Measurements from ENCODE around the gene PLCB2.

The PLCB2 gene

DNA sequence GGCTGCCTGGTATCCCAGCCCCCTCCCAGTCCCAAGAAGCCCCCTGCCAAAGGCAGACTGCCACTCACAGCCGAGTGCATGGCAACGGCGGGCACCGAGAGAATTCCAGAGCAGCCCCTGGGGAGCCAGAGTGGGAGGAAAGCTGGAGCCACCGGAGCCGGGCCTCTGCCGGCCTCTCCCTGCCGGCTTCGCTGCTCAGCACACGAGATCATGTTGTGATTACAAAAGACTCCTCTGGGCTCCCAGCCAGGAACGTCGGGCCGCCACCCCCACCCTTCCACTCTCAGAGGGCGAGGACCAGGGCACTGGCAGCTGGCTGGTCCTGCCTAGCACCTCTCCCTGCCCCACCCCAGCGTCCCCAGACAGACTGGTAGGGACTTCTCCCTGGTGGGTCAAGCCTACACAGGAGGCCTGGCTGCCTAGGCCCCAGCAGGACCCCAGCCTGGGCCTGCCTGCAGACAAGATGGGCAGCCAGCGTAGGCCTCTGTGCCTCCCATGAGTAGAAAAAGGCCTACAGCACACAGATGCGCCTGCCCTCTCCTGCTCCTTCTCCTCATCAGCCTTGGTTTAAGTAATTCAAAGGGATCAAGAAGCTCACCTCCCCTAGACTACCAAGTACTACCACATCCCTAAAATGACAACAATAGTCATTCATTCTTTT lies 33.1 kb upstream of the PLCB2 start, which contains the start of gene CCDC9B:
Gene CCDC9B, minus strand, starts transcription at position 200 of the 661 bp plus-strand sequence. Its CDS starts 120 bp downstream, at position 80.
- no peak for DNase-seq

GRCh38 chr15:40340038-40340739 lies 32.5 kb upstream of the PLCB2 start:
- no peak for DNase-seq

GRCh38 chr15:40339621-40339945 lies 31.8 kb upstream of the PLCB2 start:
- DNase-seq: no peak

GRCh38 chr15:40338921-40339620 lies 31.3 kb upstream of the PLCB2 start:
- no peak for DNase-seq

- peak; percentile 70 to 79 for DNase-seq
Measured at GRCh38 chr15:40338041-40338657, 30.4 kb upstream of the PLCB2 start.

DNA sequence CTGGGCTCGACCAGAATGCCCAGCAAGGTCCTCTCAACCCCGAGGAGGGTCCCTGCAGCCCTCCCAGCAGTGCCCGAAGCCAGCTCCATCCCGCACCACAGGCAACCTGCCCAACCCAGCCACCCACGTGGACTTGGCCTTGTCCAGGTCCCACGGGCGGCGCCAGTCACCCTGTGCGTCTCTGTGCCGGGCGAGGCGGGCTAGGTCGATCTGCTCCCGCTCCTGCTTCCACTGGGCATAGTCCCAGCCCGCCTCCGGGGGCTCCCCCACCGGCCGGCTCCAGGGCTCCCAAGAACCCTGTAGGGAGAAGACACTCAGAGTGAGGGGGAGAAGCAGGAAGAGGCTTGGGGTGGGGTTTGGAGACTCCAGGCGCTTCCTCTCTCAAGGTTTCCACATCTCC lies 29.9 kb upstream of the PLCB2 start:
- DNase-seq: no peak

GRCh38 chr15:40336744-40337122 lies 29.0 kb upstream of the PLCB2 start:
- no peak for DNase-seq

GRCh38 chr15:40335938-40336743 lies 28.4 kb upstream of the PLCB2 start:
- no peak for DNase-seq

DNA sequence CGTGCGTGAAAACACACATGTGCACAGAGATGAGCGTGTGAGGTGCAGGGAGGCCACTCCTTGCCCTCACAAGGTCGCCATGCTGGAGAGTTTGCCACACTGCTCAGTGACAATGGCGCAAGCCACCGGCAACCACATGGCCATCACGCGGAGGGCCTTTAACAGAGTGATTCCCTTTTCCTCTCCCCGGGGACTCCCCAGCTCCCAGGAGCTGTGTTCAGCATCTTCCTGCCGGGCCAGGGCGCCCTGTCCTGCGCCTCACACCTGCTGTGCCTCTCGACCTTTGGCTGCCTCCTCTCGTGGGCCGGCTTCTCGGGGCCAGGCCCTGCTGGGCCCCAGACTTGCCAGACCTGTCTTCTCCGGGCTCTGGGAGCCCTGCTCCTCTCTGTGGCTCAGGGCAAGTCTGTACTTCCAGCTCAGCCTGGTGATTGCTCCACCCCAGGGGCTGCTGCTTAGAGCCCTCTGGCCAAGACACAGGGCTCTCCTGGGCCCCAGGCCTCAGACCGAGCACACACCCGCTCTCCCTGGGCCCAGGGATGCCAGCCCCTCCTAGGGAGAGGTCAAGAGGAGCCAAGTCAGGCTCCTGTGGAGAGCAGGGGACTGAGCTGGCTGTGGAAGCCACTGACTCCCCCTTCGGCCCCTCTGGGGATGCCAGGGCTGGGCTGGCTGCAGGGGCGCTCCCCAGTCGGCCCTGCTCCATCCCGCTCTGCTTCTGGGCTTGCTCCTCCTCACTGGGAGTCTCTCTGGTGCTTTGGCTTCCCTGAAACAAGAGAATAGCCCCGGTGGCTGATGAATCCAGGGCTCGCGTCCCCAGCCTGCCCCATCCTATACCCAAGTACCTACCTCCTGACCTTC lies 27.4 kb upstream of the PLCB2 start:
- no peak for DNase-seq

DNA sequence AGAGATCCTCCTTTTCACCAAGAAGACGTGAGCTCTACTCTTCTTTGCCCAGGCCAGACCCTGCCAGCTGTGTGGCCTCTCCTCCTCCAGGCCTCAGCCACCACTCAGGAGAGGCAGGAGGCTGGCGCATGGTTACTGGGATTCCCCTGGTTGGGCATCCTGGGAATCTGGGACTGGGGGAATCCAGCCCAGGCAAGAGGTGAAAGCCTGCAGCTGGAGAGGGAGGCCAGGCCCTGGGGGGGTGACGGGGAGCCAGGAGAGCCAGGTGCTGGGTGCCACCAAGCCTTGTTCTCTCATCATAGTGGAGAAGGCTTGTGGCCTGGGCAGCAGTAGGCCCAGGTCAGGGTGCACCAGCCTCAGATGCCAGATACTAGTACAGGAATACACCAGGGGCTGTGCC lies 26.8 kb upstream of the PLCB2 start:
- DNase-seq: no peak

DNA sequence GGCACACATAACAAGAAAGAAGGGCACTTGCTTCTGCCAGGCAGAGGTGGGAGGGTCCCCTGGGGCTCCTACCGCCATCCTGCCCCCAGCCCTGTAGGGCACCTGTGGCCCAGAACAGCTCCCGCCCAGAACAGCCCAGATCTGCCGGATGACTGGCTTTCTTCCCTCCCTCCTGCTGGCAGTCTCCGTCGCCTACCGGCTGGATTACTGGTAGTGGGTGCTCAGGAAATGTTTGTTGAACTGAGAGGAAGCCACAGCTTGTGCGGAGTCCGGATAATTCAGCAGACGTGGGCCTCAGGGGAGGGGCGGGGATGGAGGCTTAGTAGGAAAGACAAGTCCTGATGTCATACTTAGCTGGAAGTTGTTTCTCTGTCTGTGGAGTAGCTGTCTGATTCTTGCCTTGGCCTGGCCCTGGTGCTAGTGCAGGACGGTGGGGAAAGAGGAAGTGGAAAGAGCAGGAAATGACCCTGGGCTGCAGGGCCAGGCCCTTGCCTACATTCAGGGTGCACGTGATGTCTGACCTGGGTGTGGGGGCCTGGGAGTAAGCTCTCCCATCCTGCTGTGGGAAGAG lies 26.3 kb upstream of the PLCB2 start:
- DNase-seq: no peak

DNA sequence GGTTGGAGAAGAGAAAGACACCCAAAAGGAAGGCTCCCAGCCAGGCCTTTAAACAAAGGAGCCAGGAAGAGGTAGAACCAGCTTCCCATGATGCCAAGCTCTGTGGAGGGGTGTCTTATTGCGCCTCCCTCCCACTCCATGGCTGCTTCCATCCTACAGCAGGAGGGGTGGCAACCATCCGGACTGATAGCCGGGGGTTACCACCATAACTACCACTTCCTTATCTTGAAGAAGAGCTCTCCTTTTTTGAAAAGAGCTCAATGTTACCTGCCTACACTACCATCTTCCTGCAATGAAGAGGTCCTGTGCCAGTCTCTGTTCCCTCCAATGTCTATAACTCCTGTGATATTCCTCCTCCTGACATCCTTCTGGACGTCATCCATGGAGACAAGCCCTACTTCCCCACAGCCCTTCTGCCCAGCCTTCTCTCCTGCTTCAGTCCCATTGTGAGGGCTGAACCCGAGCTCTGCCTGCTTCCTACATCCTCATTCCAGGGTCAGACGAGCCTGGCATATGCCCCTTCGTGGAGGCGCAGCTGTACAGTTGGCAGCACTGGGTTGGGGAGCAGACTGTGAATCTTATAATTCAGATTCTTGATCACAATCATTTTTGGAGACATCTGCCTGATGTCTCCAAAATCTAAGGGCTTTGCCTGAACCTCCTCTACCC lies 24.5 kb upstream of the PLCB2 start:
- DNase-seq: no peak

DNA sequence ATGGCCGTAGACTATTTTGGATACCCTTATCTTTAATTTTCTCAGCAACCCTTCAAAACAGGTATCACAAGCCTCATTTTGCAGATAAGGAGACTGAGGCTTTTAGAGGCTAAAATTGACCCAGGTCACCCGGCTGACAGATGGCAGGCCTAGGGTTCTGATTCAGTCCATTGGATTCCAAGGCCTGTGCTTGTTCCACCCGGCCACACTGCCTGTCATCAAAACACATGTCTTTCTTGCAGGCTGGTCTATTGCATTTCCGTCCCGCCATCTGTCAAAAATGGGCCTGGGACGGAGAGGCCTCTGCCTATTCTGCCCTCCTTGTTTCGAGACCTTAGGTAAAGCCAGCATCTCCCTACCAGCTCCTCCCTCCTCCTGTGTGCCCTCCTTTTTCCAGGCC lies 23.9 kb upstream of the PLCB2 start:
- DNase-seq: no peak

DNA sequence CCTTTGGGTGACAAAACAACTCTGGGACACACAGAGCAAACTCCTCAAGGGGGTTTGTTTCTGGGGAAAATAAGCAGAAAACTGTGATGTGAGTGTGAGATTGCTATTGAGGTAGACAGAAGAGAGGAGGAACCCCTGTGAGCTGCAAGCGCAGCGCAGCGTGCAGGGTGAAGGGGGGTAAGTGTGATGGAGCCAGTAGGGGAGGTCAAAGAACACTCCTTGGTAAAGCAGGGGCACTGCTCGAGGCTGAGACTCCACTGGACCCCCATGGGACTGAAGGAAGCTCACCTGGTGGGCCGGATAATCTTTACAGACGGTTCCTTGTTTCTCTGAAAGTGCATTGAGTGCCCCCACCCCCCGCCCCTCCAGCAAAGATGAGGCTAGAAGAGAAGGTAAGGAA lies 23.3 kb upstream of the PLCB2 start:
- no peak for DNase-seq

- no peak for DNase-seq
Measured at GRCh38 chr15:40330368-40330836, 22.7 kb upstream of the PLCB2 start.

DNA sequence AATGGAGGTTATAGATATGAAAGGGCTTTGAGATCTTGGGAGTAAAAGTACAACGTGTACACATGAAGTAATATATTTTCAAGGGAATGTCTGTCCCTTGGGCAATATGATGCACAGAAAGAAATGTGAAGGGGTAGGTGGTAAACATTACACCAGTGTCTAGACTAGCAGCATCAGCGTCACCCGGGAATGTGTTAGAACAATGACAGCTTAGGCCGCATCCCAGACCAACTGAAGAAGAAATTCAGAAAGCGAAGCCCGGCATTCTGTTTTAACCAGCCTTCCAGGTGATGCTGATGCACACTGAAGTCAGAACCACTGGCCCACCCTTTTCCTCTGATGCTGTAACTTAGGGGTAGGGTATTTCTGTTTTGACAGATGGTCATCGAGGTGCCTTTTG lies 22.1 kb upstream of the PLCB2 start:
- no peak for DNase-seq

GRCh38 chr15:40328751-40329150 lies 21.0 kb upstream of the PLCB2 start:
- DNase-seq: no peak

GRCh38 chr15:40328176-40328575 lies 20.4 kb upstream of the PLCB2 start:
- no peak for DNase-seq

DNA sequence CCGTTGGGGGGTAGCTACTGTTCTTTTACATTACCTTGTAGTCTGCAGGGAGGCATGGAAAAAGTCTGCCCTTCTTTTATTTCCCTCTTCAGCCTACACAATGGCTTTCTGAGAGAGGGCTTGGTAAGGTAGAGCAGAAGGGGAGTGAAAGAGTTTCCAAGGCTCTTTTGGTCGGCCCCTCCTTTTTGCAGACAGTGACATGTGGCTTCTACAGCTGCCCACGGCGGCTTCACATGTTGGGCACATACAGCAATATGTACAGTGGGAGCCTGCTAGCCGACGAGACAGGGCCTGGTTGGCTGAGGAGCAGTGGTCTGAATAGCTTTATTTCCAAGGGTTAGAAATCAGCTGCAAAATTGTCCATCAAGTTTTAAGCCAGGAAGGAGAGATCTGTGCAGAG lies 19.7 kb upstream of the PLCB2 start:
- DNase-seq: no peak

GRCh38 chr15:40325700-40326099 lies 18.0 kb upstream of the PLCB2 start:
- no peak for DNase-seq

GRCh38 chr15:40325188-40325587 lies 17.5 kb upstream of the PLCB2 start:
- no peak for DNase-seq
